Measurements from ENCODE around the gene SPHKAP.
"Not testable (repeated sequence)": the region's sequence is repeated elsewhere in the genome, so short reads cannot be mapped to it uniquely, and the experiment has no call there.

SPHKAP gene

GRCh38 chr2:228102949-228103348 is 78.5 kb downstream of the SPHKAP start:
- DNase-seq, result no peak

DNA sequence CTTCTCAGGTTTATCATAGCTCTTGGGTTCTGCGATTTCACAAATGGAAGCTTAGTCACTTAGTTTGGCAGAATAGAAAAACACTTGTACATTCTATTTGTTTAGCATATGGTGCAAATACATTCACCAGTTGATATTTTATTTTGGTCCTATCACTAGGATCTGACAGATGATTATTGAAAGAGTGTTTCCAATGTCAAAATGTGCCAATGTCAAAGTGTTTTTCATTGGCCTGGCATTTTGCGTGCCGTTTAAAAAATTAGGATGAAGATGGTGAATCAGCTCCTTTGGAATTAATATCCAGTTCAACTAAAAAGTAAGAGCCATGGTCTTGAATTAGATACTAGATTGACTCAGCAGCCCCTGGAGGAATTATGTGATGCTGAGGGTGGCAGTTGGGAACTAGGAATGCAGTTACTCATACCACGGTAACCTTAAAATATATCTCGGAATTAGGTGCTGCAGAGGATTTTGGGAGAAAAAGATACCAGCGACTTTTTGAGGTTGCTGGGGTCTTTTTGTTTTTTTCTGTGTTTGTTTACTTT is 87.0 kb downstream of the SPHKAP start:
- no peak for DNase-seq

DNA sequence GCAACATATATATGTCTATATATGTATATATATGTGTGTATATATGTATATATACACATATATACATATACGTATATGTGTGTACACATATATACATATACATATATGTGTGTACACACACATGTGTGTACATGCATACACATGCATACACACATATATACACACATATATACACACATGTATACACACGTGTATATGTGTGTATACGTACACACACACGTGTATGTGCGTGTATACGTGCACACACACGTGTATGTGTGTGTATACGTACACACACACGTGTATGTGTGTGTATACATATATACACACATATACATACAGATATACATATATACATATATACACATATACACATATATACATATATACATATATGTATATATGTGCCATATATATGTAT is 89.4 kb downstream of the SPHKAP start:
- DNase-seq, result no peak

DNA sequence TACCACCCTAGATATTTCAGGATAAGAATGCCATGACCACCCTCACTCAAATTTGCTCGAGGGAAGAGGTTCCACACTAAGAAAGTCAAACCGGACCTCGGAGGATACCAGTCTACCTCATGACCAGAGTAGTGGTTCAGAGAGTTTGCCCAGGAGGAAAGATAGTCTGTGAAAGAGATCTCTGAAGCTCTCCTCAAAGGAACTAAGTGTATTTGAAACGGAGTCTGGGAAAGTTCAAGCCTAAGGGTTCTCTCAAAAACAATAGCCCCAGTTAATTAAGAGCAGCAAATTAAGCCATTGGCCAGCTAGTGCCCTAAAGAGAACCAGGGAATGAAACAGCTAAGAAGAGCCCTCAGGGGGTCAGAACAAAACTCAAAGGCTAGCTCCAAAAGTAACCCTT is 94.9 kb downstream of the SPHKAP start:
- no peak for DNase-seq

DNA sequence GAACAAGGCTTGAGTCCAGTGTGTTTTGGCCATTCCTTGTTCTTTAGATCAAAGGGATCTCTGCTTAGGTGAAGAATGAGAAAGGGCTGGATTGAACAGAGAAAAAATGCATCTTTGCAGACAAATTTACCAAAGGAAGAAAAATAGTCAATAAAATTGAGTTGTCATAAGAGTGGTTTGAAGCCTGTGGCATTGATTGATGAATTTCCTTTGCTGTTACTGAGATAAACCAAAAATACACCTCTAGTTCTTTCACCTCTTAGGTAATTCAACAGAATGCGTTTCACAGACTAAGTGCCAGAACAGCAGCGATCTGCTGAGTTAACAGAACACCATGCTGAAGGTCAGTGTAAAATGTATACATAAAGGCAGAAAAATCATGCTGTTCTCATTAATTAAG is 96.8 kb downstream of the SPHKAP start:
- no peak for DNase-seq

GRCh38 chr2:228083131-228083530 is 98.4 kb downstream of the SPHKAP start:
- DNase-seq, result no peak

- DNase-seq, result no peak
These were observed 98.9 kb downstream of the SPHKAP start for GRCh38 chr2:228082571-228082970.

GRCh38 chr2:228079194-228079593 is 102.3 kb downstream of the SPHKAP start:
- DNase-seq, result no peak

GRCh38 chr2:228076695-228077094 is 104.8 kb downstream of the SPHKAP start:
- not testable (repeated sequence) for DNase-seq

GRCh38 chr2:228072669-228073068 is 108.8 kb downstream of the SPHKAP start:
- DNase-seq, result no peak

- no peak for DNase-seq
These were observed 114.2 kb downstream of the SPHKAP start for GRCh38 chr2:228067309-228067708.

GRCh38 chr2:228066126-228066798 is 115.2 kb downstream of the SPHKAP start:
- DNase-seq, result no peak

- no peak for DNase-seq
These were observed 115.8 kb downstream of the SPHKAP start for GRCh38 chr2:228065686-228066085.

GRCh38 chr2:228064796-228065315 is 116.6 kb downstream of the SPHKAP start:
- DNase-seq, result no peak

DNA sequence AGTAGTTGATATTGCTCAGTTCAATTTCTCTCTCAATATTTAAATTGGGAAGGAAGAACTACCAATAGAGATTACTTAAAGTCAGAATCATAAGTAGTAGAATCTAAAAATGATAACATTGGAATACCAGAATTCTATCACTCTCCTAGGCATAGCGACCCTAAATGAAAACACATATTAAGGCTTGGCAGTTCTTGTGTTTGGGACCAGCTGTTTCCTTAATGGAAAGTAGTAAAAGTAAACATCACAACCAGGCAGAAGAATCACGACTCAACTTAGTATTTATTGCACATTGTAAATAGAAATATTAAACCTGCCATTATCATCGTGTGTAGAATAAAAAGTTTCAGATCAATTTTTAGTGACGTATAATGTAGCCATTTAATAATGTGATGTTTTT is 117.5 kb downstream of the SPHKAP start:
- no peak for DNase-seq

DNA sequence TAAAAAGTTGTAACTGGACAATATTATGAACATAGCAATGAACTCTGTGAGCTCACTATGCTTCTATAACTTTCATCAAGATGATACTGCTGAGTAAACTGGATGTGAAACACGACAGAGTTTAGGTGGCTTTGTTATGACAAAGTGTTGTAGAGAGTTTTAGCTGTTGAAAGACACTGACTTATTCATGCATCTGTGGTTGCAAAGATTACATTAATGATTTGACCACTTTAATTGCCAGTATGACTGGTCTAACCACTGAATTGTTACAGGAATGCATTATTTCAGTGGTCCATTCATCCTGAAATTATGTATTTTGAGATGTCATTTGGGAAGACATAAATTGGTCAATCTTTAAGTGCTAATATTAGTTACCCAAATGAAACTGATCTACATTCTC is 117.9 kb downstream of the SPHKAP start:
- DNase-seq, result no peak

DNA sequence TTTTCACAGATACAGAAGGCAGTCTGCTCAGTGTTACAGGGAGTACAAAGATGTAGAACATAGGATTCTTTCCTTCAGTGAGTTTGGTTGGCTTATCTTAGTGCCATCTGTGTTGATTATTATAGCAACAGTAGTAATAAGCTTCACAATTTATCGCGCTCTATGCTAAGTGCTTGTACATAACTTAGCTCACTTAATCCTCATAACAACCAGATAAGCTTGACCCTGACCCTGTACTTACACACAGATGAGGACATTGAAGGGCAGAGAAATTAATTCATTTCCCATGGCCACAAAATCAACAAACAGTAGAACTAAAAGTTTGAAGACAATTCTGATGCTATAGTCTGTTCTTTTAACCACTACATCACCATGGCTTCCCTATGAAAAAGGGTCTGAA is 121.8 kb downstream of the SPHKAP start:
- no peak for DNase-seq

GRCh38 chr2:228056293-228057097 is 125.0 kb downstream of the SPHKAP start:
- DNase-seq, result no peak

DNA sequence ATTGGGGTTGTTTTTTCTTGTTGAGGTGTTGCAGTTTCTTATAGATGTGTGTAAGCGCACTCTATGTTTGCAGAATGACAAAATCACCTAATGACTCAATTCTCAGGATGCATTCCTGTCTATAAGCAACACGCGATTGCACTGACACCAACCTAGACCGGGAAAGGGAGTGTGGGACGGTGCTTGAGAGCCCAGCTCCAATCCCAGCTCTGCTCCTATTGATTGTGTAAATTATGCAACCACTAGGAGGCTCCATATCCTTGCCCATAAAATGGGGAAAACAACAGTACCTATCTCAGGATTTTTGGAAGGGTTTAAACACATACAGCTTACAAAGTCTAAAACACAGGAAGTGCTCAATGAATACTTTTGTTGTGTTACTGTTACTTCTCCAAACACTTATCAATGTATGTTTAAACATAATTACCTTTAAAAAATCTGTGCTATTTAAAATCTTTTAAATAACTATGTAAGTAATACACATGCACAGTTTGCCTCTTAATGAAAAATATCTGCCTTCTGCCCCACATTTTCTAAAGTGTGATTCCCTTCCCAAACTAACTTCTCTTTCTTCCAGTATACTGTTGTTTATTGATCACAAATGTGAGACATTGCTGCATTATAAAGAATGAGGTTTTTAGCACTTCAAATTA is 132.5 kb downstream of the SPHKAP start:
- DNase-seq, result peak; percentile 2 to 18

DNA sequence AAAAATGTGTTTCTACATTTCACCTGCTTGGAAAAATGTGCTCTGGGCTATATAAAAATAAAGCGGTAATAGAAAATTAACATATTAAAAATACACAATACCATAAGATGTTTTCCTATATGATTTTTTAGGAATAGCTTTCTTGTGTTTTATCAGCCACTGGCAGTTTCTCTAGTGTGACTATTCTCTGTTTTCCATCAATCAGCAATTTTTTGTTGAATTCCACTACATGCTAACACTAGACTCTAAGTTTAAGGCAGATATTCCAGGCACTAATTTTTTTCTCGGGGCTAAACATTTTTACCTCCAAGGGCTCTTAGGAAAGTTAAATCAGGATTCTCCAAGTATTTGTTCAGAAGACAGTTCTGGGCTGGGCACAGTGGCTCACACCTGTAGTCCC is 140.5 kb downstream of the SPHKAP start:
- no peak for DNase-seq

- peak; percentile 26 to 34 for DNase-seq
These were observed 141.5 kb downstream of the SPHKAP start for GRCh38 chr2:228039752-228040534.

- DNase-seq, result no peak
These were observed 142.5 kb downstream of the SPHKAP start for GRCh38 chr2:228038967-228039366.

- no peak for DNase-seq
These were observed 143.6 kb downstream of the SPHKAP start for GRCh38 chr2:228037915-228038314.
